Right lobe of liver (tissue), 6 donors: ENCODE data around the gene PRRC2A. TPM values are rescaled to one million over a fixed set of nuclear protein-coding genes. Genes with fewer than 3 reads are reported as not detected.

Experiments used
- ATAC-seq, 4 donors: fragments of 200-7000 bp; cut with Tn5 transposase; one replicate each; pipeline ENCODE4 v1.9.1; 2020; ENCODE audit warnings: mild to moderate bottlenecking in 4 of 4, moderate library complexity in 4 of 4
- DNase-seq, 3 donors: peaks; one replicate each; pipeline ENCODE4 v3.0.0-alpha.2; 2020
- H3K27ac ChIP-seq, 3 donors: fragments of 200-600 bp; one replicate each; pipeline ENCODE4 v1.8.0; 2022
- H3K27me3 ChIP-seq, 2 donors: fragments of 200-600 bp; one replicate each; pipeline ENCODE4 v1.8.0; 2022
- H3K36me3 ChIP-seq, 4 donors: fragments of 200-600 bp; sonication (generic) in 1 of 4; one replicate each; pipeline versions ENCODE4 v1.5.1 to v1.8.0; 2017 to 2022; ENCODE audit warnings: control low read depth in 1 of 4
- H3K4me1 ChIP-seq, 4 donors: fragments of 200-600 bp; sonication (generic) in 1 of 4; one replicate each; pipeline versions ENCODE4 v1.5.1 to v1.8.0; 2017 to 2022; ENCODE audit warnings: control low read depth in 1 of 4
- H3K4me3 ChIP-seq, 3 donors: fragments of 200-600 bp; one replicate each; pipeline ENCODE4 v1.8.0; 2022
- H3K9me3 ChIP-seq, 4 donors: fragments of 200-600 bp; sonication (generic) in 1 of 4; one replicate each; pipeline versions ENCODE4 v1.5.1 to v1.8.0; 2017 to 2022; ENCODE audit warnings: control low read depth in 1 of 4
- CTCF ChIP-seq, 4 donors: fragments of 200-600 bp in 3 of 4; fragments of 450-650 bp in 1 of 4; IDR thresholded peaks; one replicate each; pipeline versions ENCODE4 v1.5.1 to v1.8.0; 2016 to 2022; ENCODE audit warnings: antibody characterized with exemption in 4 of 4, mild to moderate bottlenecking in 2 of 4
- POLR2A ChIP-seq: fragments of 450-650 bp; IDR thresholded peaks from one replicate; pipeline ENCODE4 v1.6.1; 2017; ENCODE audit warnings: antibody characterized with exemption, mild to moderate bottlenecking
- WGBS: methylation state at CpG from one replicate; pipeline ENCODE4 v1.1.6; 2018; ENCODE audit warnings: low coverage, low lambda C conversion rate; ENCODE audit not compliant: insufficient coverage; ENCODE audit errors: missing lambda C conversion rate; 5-methylcytosine and 5-hydroxymethylcytosine counted together
- intact Hi-C, 2 donors: fragments of 100-400 bp; cut with DNase I; formaldehyde crosslinking; loops; one replicate each; pipeline versions ENCODE4 v1.11.2 to v1.14.1; 2022
- total RNA-seq, 6 experiments: library from RNA; depleted of rRNA in 2 of 6; stranded (reverse); fragments of >200 nt in 2 of 6; fragmentation: NEBNext Ultra II Directional in 3 of 6; extraction: Animal tissue kit (Norgen Biotek cat#: 25700) in 3 of 6; gene quantifications; one replicate each; pipeline versions ENCODE4 v1.1.0 to v1.2.4, GENCODE V29; 2016 to 2023
- donor health status: DM: no; HTN: yes; CAD: no.
- donor health status: DM: no; HTN: no; CAD: no.
- donor health status: DM: no; HTN: no; CAD: no.
- donor health status: DM: no; HTN: yes; CAD: no.
- donor health status: DM: no; HTN: yes; CAD: no.

Gene PRRC2A
- total RNA-seq, 6 experiments from 2014 or later = 34.7 to 59.6 (median 39.4) TPM

- TF ChIP-seq CTCF (IDR thresholded peaks at IDR 0.05) (peak; percentile 13 to 27 (median 22)), POLR2A (no peak)
- no peak overlapping the region for H3K4me3 ChIP-seq
- no peaks in the 10 kb centered on the region for H3K9me3 ChIP-seq
- WGBS = 38% methylated on average over 2 of the region's 2 CpGs
- intact Hi-C loops = no loop called here
- no peaks in the 10 kb centered on the region for H3K27me3 ChIP-seq
- no peaks in the 10 kb centered on the region for H3K36me3 ChIP-seq
- ATAC-seq (no peak), DNase-seq (no peak)
- no peaks in the 10 kb centered on the region for H3K4me1 ChIP-seq
- H3K27ac ChIP-seq = no peak overlapping the region
These were observed 35.0 kb upstream of the PRRC2A start for GRCh38 chr6:31585491-31585890.

- intact Hi-C loops = no loop called here
- 33% methylated on average over 1 of the region's 1 CpG for WGBS
- no peaks in the 10 kb centered on the region for H3K27me3 ChIP-seq
- H3K4me3 ChIP-seq = peak within 1 kb of the TSS in 2 of 3 donors; percentile 9 to 12
- peak within 1 kb of the TSS in 2 of 3 donors; percentile 22 to 26 for H3K27ac ChIP-seq
- H3K9me3 ChIP-seq = no peaks in the 10 kb centered on the region
- peak in 1 of 3 donors; percentile 60 for DNase-seq
- peak; percentile 35 to 45 (median 38) for ATAC-seq
- TF ChIP-seq POLR2A = no peak
- H3K4me1 ChIP-seq = no peaks in the 10 kb centered on the region
- no peaks in the 10 kb centered on the region for H3K36me3 ChIP-seq
These were observed 34.5 kb upstream of the PRRC2A start, which contains the start of gene LST1 for GRCh38 chr6:31586008-31586407. Gene LST1 (plus strand): TSS chr6:31586277. CDS start chr6:31587300, 1,023 bp downstream.

- peak in 2 of 3 donors; percentile 37 to 63 for DNase-seq
- peak; percentile 49 to 70 (median 57) for ATAC-seq
- no peaks in the 10 kb centered on the region for H3K27me3 ChIP-seq
- H3K27ac ChIP-seq = peak overlapping the region in 2 of 3 donors; percentile 22 to 26
- H3K4me3 ChIP-seq = peak overlapping the region in 2 of 3 donors; percentile 9 to 12
- 33% methylated on average over 2 of the region's 9 CpGs for WGBS
- TF ChIP-seq POLR2A (no peak), CTCF (IDR thresholded peaks at IDR 0.05) (no peak)
- no peaks in the 10 kb centered on the region for H3K4me1 ChIP-seq
- no peaks in the 10 kb centered on the region for H3K9me3 ChIP-seq
- no peaks in the 10 kb centered on the region for H3K36me3 ChIP-seq
- intact Hi-C loops = no loop called here
These were observed 33.8 kb upstream of the PRRC2A start for GRCh38 chr6:31586599-31587281.

- TF ChIP-seq POLR2A (no peak), CTCF (IDR thresholded peaks at IDR 0.05) (no peak)
- 60% methylated on average over 10 of the region's 12 CpGs for WGBS
- Histone ChIP-seq H3K9me3 (no peaks in the 10 kb centered on the region), H3K27me3 (no peaks in the 10 kb centered on the region), H3K4me1 (no peaks in the 10 kb centered on the region), H3K4me3 (peak overlapping the region in 1 of 3 donors; percentile 9), H3K27ac (peak overlapping the region in 1 of 3 donors; percentile 26), H3K36me3 (no peaks in the 10 kb centered on the region)
- DNase-seq (no peak), ATAC-seq (no peak)
- intact Hi-C loops = no loop called here
These were observed 32.4 kb upstream of the PRRC2A start for GRCh38 chr6:31587791-31588777.
